A673 (cell line): Measurements from ENCODE around the gene DSCAM. TPM values are rescaled to one million over a fixed set of nuclear protein-coding genes. Genes with fewer than 3 reads are reported as not detected.

Experiments used
- BruUV-seq: library from RNA; stranded (reverse); fragments of 400-500 nt; replicated peaks from 2 replicates; lab custom pipeline; 2021; lab: Mats Ljungman, UMichigan
- CTCF ChIA-PET: fragments of 300-600 bp; sonication (Branson Sonifier 250); formaldehyde crosslinking; loops from one replicate; lab custom pipeline; 2022; ENCODE audit warnings: antibody characterized with exemption; lab: Charles Lee
- POLR2A ChIA-PET: fragments of 300-600 bp; sonication (Branson Sonifier 250); formaldehyde crosslinking; loops from one replicate; lab custom pipeline; 2022; ENCODE audit warnings: antibody characterized with exemption; ENCODE audit not compliant: low non-redundant PET; lab: Charles Lee
- DNase-seq: peaks from one replicate; pipeline ENCODE4 v3.0.0-alpha.2; 2015; ENCODE audit warnings: low spot score
- H3K27ac ChIP-seq: fragments of 200-600 bp; sonication (generic); 2 replicates; pipeline ENCODE4 v1.5.1; 2016; ENCODE audit warnings: mixed run types, low read depth, mild to moderate bottlenecking, mixed read lengths, antibody characterized with exemption, low read length; ENCODE audit not compliant: poor library complexity, severe bottlenecking
- H3K27me3 ChIP-seq: fragments of 200-600 bp; sonication (generic); replicated peaks from 2 replicates; pipeline ENCODE4 v1.6.1; 2017; ENCODE audit warnings: mixed run types, low read depth, mild to moderate bottlenecking, mixed read lengths, antibody characterized with exemption, low read length; ENCODE audit not compliant: insufficient read depth, poor library complexity
- H3K36me3 ChIP-seq: fragments of 200-600 bp; sonication (generic); 2 replicates; pipeline ENCODE4 v1.6.1; 2016; ENCODE audit warnings: mixed run types, mild to moderate bottlenecking, mixed read lengths, antibody characterized with exemption, low read length; ENCODE audit not compliant: insufficient read depth, poor library complexity, severe bottlenecking
- H3K4me1 ChIP-seq: fragments of 200-600 bp; sonication (generic); 2 replicates; pipeline ENCODE4 v1.6.1; 2017; ENCODE audit warnings: mixed run types, mild to moderate bottlenecking, mixed read lengths, antibody characterized with exemption, low read length; ENCODE audit not compliant: insufficient read depth, poor library complexity, severe bottlenecking
- H3K4me3 ChIP-seq: fragments of 200-600 bp; sonication (generic); 2 replicates; pipeline ENCODE4 v1.5.1; 2016; ENCODE audit warnings: low read depth, mixed run types, mild to moderate bottlenecking, mixed read lengths, low read length; ENCODE audit not compliant: poor library complexity, severe bottlenecking
- H3K9me3 ChIP-seq: fragments of 200-600 bp; sonication (generic); 2 replicates; pipeline ENCODE4 v1.6.1; 2016; ENCODE audit warnings: mixed run types, low read depth, mild to moderate bottlenecking, mixed read lengths, antibody characterized with exemption, low read length; ENCODE audit not compliant: poor library complexity, severe bottlenecking
- EZH2 ChIP-seq: fragments of 200-600 bp; sonication (generic); IDR thresholded peaks from 2 replicates; pipeline ENCODE4 v1.6.1; 2017; ENCODE audit warnings: borderline replicate concordance, low read depth, mild to moderate bottlenecking, mixed read lengths, antibody characterized with exemption, low read length; ENCODE audit not compliant: poor library complexity, severe bottlenecking
- intact Hi-C: fragments of 100-400 bp; cut with micrococcal nuclease; formaldehyde crosslinking; loops from one replicate; pipeline ENCODE4 v1.10.0; 2022; ENCODE audit not compliant: unreplicated experiment
- total RNA-seq: library from RNA; stranded (reverse); gene quantifications from 2 replicates; pipeline ENCODE4 v1.2.3, GENCODE V29; 2021
- TF ChIP-seq, protein P1 (sequence below): fragments of 300-800, 200-600 bp; sonication (generic); conservative IDR thresholded peaks from 2 replicates; pipeline ENCODE4 v1.5.1; 2017; ENCODE audit warnings: low read depth, mild to moderate bottlenecking, antibody characterized with exemption, low read length, moderate library complexity, mixed read lengths

The DSCAM gene
- total RNA-seq, 1 experiment from 2014 or later: not detected

DNA sequence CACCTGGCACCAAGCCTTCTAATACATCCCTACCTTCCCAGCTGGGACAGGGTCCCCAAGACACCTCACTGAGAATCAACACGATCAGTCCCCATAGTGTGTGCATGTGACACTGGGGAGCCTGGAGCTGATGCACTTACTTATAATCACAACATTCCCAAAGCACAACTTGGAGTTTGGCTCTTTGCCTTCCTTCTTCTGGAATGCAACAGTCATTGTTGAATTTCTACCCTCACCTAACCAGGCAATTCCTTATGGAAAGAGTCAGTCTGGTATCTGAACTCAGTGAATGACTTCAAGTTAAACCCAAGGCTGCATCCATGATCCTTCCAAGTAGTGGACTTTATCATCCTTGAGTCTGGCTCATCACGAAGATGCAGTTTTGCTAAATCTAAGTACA lies 86.1 kb downstream of the DSCAM start:
- intact Hi-C loops: no loop called here
- POLR2A ChIA-PET: no interaction called here
- no peak for TF ChIP-seq EZH2
- TF ChIP-seq, protein P1, sequence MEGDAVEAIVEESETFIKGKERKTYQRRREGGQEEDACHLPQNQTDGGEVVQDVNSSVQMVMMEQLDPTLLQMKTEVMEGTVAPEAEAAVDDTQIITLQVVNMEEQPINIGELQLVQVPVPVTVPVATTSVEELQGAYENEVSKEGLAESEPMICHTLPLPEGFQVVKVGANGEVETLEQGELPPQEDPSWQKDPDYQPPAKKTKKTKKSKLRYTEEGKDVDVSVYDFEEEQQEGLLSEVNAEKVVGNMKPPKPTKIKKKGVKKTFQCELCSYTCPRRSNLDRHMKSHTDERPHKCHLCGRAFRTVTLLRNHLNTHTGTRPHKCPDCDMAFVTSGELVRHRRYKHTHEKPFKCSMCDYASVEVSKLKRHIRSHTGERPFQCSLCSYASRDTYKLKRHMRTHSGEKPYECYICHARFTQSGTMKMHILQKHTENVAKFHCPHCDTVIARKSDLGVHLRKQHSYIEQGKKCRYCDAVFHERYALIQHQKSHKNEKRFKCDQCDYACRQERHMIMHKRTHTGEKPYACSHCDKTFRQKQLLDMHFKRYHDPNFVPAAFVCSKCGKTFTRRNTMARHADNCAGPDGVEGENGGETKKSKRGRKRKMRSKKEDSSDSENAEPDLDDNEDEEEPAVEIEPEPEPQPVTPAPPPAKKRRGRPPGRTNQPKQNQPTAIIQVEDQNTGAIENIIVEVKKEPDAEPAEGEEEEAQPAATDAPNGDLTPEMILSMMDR: no peak
- H3K27ac ChIP-seq: no peak overlapping the region
- H3K4me1 ChIP-seq: no peaks in the 10 kb centered on the region
- CTCF ChIA-PET: no interaction called here
- peaks cover 22% of the 10 kb centered on the region for H3K9me3 ChIP-seq
- H3K36me3 ChIP-seq: no peaks in the 10 kb centered on the region
- no peaks in the 10 kb centered on the region for H3K27me3 ChIP-seq
- DNase-seq: no peak
- no peak overlapping the region for H3K4me3 ChIP-seq
- no TSS peak for BruUV-seq

DNA sequence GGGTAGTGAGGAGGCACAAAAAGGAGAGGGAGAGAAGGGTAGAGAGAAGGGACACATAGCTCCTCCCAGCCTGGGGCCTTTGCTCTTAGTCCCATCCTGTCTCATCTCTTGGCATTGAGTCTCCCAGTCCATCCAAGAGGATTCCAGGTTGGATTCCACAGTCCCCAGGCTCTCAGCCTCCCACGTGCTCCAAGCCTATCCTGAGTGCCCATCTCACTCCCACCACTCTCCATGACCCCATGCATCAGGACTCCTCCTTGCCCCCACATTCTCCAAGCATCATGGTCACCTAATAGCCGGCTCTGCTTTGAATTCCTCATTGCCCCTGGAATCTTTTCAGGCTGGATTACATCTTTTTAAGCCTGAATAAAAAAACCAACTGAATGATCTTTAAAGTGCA lies 87.9 kb downstream of the DSCAM start:
- BruUV-seq: no TSS peak
- H3K27ac ChIP-seq: no peak overlapping the region
- CTCF ChIA-PET: no interaction called here
- intact Hi-C loops: no loop called here
- H3K4me1 ChIP-seq: no peaks in the 10 kb centered on the region
- peaks cover 16% of the 10 kb centered on the region for H3K9me3 ChIP-seq
- TF ChIP-seq EZH2: no peak
- TF ChIP-seq, protein P1: no peak
- no peak for DNase-seq
- POLR2A ChIA-PET: no interaction called here
- no peak overlapping the region for H3K4me3 ChIP-seq
- H3K36me3 ChIP-seq: no peaks in the 10 kb centered on the region
- no peaks in the 10 kb centered on the region for H3K27me3 ChIP-seq

DNA sequence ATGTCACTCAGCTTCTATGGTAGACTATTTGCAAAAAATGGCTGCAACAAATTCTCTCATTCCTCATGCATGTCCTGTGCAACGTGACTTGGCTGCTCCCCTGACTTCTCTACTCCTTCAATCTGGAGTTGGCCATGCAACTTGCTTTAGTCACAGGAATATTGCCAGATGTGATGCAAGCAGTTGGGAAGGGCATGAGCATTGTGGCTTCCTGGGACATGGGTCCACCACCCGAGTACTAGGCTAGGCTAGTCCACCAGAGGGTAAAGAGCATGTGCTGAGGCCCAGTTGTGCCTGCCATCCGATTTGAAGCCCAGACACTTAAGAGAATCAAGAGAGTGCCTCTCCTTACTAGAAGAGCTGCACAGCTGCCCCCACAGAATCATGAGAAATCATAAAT lies 89.6 kb downstream of the DSCAM start:
- CTCF ChIA-PET: no interaction called here

More for the DNA sequence above, 89.6 kb downstream of the DSCAM start:
- intact Hi-C loops: no loop called here
- H3K27ac ChIP-seq: no peak overlapping the region
- no peaks in the 10 kb centered on the region for H3K27me3 ChIP-seq
- no peak overlapping the region for H3K4me3 ChIP-seq
- no peaks in the 10 kb centered on the region for H3K36me3 ChIP-seq
- BruUV-seq: no TSS peak
- peaks cover 21% of the 10 kb centered on the region for H3K9me3 ChIP-seq
- TF ChIP-seq, protein P1: no peak
- TF ChIP-seq EZH2: no peak
- no peak for DNase-seq
- no peaks in the 10 kb centered on the region for H3K4me1 ChIP-seq
- POLR2A ChIA-PET: no interaction called here
